Urothelium cell line (cell line): ENCODE measurements around the gene FBXL17.

ENCODE experiments used
- DNase-seq: peaks from one replicate; pipeline ENCODE4 v3.0.0; 2011; ENCODE audit warnings: low spot score, mixed read lengths
- FAIRE-seq: peaks from 2 replicates; lab custom pipeline; 2011; peaks lifted over from hg19 to GRCh38; lab: Jason Lieb, UNC

FBXL17 gene

DNA sequence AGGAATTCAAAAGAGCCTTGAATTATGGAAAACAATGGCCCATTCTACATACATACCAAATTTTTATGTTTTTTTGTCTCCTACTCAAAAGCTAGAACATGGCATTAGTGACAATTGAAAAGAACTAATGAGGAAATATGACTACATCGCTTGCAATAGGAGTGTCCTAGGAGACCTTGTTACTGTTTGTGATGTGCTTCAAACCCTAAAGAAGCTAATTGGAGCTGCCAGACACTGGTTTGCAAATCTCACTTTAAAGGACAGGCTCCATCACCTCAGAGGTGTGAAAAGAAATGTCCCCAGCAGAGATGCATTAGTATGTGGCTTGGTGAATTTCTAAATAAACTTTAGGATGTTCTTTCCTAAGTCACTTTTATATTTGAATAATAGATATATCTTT lies 356.9 kb downstream of the FBXL17 start:
- DNase-seq: no peak
- FAIRE-seq: no peak

DNA sequence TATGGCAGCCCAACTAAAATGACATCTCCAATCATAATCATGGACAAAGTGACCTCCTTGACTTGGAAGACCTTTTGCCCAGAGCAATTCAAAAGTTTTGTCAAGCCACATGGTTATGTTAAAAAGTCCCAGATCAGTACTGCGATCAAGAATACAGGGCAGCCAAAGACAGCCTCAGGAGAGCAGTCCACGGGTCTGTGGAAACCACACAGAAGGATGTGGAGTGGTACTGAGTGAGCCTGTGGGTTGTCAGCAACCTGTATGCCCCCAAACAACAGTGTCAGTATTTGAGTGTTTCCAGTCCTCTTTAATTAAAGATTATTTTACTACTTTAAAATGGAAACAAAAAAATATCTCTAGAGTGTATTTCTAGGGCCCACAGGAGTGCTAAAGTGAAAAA lies 365.8 kb downstream of the FBXL17 start:
- FAIRE-seq (no peak), DNase-seq (no peak)

DNA sequence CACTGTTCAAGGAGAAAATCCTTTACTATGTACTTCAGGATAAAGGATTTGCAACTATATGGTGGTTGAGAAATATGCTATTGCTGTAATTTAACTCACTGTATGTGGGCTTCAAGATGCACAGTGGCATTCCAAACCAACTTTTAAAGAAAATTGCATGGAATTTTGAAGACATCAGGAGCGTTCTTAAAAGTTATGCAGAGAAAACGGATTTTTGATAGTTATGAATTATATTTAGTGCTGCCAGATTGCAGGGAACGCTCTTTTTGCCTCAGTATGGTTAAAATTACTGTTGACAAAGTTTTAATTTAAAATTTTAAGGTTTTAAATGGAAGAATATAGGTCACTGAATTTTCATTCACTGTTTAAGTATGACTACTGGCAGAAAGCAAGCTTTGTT lies 375.1 kb downstream of the FBXL17 start:
- no peak for FAIRE-seq
- no peak for DNase-seq

DNA sequence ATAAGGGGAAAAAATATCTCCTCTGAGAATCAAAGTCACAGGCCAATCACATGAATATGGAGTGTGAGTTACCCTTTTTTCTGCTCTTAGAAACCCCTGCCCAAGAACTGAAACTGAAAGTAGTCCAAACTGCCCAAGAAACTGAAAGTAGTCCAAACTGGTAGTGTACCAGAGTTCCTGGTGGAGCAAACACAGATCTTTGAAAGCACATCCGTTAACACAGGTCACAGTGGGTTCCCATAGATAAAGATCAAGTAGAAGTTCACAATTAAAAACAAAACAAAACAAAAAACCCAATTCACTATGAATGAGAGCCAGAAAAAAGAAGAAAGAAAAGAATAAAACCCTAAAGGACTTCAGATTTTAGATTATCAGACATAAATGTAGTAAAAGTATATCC lies 378.7 kb downstream of the FBXL17 start:
- FAIRE-seq (no peak), DNase-seq (peak; percentile 13)

DNA sequence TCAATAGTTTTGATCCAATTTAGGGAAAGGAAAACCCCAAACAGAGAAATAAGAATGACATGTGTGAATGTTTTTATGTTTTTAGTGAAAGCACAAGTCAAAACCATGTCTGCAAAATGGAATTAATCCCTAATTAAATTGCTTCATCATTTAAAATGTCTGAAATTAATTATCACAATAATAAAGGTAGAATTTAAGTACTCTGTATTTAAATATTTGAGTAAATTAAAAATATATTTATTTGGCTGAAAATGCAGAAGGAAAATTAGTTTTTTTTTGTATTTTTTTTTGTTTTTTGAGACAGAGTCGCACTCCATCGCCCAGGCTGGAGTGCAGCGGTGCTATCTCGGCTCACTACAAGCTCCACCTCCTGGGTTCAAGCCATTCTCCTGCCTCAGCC lies 380.7 kb downstream of the FBXL17 start:
- FAIRE-seq (no peak), DNase-seq (no peak)

DNA sequence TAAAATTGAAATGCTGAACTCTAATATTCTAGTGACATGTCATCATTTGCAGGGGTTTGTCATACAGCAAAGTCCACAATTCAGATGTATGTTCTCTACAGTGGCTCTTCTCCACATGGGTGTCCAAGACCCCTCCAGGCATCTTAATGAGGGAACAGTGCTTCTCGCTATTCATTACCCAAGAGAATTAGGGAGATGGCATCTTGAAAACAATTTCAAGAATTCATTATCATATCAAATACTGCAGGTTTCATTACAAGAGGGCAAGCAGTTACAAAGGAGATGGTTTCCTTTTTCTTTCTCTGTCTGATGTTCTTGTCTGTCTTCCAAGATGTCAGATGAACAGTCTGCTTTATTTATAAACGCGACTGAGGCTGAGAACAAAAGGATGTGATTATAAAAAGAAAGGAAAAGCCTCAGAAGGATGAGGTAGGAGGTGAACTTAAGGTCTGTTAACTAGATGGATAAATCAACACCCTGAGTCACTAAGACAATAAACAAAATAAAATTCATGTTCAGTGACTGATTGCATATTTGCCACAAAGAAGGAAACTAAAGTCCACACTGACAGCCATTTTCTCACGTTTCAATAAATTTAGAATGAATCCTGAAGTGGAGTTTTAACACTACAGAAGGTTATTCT lies 384.4 kb downstream of the FBXL17 start:
- DNase-seq: no peak
- no peak for FAIRE-seq

DNA sequence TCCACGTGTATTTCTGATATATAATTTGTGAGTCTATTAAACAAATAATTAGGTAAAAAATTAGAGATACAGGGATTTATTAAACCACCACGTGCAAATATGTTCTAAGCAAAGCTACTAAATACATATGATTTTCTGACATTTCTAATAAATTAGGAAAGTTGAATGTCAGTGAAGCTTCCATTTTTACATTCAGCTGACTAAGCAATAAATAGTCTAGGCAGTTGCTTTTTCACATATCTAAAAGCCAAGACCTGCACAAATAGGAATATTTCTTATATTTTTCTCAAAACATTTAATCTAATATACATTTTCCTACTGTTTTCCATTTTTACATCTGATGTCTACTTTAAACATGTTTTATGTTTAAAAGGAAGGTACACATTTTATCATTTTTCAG lies 388.6 kb downstream of the FBXL17 start:
- no peak for DNase-seq
- no peak for FAIRE-seq

DNA sequence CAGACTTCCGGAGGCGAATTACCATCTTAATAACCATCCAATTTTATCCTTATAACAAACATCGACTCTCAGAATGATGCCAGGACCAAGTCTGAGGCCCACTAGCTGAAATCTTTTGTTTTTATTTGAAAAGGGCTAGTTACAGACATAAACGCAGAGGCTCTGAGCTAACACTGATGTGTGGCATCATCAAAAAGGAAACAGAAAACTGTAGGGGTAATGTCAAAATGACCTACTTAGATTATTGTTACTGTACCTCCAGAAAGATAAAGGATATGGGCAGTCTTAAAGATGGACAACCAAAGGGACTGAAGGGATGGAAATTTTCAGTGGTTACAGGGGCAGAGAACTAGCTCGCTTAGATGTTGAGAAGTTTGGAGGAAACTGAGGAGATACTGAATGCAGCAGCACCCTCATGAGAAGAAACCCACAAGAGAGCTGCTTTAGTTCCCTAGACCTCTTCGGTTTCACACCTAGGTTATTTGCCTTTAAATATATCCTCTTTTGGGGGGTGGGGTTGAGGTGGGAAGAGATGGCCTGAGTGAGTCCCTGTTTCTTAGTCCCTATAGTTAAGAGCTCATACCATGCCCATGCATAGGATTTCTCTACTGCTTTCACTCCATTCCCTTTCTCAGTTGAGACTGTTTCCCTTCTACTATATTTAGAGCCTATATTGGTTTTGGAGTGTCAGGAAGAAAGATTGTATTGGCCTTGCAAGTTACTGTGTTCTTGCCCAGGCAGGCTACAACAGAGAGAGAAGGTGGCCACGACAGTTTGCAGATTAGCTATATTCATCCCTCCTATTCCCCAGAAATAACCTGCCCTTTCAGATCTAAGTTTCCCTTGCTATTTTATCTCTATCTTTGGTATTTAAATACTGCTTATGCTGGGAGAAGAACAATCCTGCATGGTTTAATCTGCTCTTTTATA lies 390.8 kb downstream of the FBXL17 start:
- DNase-seq (no peak), FAIRE-seq (no peak)

DNA sequence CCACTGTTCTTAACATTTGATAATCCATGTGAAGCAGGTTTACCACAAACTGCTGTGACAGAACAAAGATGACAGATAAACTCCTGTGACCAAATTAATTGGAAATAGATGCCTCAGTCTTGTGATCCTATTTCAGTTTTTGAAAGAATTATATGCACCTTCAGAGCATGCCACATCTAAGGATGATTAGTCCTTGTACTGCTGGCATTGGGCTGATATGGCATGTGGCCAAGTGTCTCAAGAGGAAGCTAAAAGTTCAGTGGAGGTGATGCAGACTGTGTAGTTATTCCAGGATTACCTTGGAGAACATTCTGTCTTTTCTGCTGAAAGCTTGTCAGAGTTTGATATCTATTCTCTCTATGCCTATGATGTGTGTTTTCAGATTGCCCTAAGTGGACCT lies 396.8 kb downstream of the FBXL17 start:
- FAIRE-seq: no peak
- DNase-seq: peak; percentile 5

DNA sequence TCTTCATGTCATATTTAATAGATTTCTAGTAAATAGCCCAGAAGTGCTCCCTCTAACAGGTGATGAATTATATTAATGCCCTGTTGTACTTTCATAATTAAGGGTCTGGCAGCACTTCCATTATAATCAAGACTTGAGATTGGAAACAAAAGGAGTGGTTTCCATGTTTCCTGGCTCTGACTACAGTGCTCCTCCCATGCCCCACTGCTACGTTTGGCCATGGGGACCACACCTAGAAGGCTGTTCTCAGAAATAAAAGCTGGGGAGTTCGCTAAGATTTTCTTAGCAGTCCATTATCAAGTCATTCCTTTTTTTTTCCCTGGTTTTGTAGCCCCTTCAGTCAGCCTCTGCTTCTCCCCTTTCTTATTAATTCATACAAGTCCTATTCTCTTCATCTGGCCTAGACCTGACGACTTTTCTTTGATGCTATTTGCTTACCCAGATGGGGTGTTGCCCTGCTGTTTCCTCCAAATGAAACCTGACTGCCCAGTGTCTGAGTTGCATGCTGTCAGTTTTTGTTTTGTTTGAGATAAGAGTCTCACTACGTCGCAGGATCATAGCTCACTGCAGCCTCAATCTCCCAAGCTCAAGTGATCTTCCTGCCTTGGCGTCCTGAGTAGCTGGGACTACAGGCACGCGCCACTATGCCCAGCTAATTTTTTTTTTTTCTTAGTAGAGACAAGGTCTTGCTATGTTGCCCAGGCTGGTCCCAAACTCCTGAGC lies 399.0 kb downstream of the FBXL17 start:
- FAIRE-seq (no peak), DNase-seq (no peak)

DNA sequence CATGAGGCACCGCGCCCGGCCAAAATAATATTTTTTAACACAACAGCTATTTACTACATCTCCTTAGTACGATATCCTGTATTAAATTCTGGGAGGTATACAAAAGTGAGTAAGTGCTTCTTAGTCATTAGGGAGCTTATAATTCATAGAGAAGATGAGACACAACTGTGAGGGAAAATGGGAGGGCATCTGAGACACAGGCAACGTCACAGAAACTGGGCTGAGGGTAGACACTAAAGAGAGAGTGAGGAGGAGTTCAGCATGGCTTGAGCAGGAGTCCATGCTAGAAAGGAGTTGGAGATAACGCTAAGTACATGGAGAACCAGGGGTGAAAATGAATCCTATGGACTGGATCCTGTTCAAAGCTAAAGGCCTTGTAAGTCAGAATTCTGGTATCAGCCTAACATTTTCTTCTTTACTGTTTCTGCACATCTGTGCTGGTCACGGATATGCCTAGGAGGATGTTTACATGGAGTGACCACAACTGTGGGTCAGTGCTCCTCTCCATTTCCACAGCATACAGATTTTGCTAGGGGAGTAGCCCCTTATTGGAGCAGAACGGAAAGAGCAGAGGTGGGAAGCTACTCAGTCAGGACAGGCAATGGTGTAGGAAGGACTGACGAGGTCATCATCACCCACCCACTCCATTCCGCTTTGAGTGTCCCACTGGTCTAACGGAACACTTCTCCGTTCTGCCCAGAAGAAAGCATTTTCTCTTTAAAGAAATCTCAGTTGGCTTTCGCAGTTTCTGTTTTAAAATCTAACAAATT lies 400.8 kb downstream of the FBXL17 start:
- DNase-seq (no peak), FAIRE-seq (no peak)

DNA sequence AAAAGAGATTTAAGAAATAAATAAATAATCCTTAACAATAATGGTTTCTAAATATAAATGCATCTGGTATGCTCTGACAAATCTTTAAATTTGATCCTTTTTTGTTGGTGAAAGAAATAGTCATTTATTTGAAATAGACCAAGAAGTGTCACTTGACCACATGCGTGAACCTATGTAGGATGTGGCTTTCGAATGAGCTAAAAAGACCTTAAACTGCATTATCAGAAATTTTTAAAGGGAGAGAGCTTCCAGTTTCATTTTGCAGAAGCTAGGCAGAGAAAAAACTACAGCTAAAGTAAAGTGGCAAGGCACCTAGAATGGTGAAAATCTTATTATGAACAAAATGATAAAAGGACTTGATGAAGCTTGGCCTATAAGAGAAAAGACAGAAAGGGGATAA lies 402.0 kb downstream of the FBXL17 start:
- no peak for FAIRE-seq
- no peak for DNase-seq

DNA sequence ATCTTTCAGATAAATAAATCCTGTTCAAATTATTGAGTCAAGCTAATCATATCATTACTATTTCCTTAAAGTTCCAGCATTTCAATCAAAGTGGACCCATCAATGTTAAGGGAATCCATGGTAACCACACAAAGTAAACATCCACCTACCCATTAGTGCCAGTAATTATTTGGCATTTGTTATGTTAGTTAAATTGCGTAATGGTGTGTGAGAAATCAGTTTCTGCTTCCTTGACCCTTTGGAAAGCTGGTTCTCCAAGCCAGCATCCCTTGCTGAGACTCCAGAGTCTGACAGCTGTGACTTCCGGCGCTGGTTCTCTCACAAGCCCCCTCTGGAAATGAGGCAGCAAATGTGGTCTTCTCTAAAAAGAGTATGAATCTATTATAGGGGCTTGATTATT lies 402.6 kb downstream of the FBXL17 start:
- DNase-seq (no peak), FAIRE-seq (no peak)

DNA sequence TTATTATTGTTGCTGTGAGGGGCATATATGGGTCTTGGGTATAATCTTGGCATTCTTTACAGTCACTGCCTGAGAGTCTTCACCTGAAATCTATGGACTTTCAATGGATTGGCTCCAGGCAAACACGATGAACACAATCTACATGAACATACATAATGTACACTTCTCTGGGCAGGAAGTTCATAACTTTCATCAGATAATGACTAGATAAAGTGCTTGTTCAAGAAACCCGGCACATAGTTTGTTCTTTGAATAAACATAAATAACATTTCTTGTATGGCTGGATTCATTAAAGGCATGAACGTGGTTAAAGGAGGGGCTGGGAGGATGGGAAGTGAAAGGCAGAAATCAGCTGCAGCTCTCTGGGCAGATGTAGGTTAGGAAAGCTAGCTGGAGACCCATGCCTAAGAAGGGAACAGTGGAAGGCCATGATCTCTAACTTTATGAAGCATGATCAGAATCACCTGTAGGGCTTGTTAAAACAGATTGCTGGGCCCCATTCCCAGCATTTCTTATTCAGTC lies 404.3 kb downstream of the FBXL17 start:
- DNase-seq: no peak
- FAIRE-seq: no peak

DNA sequence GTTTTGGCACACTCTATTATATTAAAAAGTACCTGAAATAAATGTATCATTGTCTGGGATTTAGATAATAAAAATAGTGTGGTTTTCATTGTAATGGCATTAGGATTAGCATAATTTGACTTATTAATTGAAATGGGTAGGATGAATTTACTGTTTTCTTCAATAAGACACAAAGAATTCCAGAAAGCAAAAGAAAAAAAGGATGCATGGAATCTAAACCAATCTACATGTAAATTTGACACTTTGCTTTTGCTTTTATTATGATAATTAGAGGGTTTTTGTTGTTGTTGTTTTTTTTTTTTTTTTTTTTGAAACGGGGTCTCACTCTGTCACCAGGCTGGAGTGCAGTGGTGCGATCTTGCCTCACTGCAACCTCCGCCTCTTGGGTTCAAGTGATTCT lies 406.3 kb downstream of the FBXL17 start:
- DNase-seq: no peak
- FAIRE-seq: no peak

DNA sequence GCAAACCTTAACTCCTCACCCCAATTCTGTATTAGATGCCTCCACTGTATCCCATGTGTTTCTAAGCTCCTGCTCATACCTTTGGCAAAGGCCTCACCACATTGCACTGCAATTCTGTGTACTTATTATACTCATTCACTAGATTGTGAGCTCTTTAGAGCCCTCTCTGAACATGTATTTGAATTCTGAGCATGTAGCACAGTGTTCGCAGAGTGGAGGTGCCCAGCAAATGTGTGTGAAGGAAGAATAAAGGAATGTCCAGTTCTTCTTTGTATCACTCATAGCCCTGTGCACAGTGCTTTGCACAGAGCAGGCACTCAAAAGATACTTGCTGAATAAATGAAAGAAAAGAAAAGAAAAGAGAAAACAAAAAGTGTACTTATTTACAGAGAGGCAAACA lies 410.1 kb downstream of the FBXL17 start:
- FAIRE-seq (no peak), DNase-seq (no peak)

DNA sequence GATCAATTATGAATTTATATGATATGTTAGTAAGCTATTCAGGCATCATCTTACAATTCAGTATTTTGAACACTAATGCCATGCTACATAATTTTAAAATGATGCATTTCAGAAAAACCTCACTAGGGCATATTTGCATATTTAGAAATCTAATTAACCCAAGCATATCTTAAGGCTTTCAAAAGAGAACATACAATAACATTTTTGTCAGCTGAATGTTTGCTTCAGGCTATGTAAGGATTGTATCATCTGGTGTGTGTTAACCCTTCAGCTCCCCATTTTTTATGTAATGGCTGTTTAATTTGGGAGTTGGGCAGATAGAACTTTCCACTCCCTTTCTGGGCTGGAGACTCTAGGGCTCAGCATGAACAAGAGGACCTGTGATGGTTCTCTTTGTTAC lies 412.1 kb downstream of the FBXL17 start:
- no peak for DNase-seq
- FAIRE-seq: no peak

DNA sequence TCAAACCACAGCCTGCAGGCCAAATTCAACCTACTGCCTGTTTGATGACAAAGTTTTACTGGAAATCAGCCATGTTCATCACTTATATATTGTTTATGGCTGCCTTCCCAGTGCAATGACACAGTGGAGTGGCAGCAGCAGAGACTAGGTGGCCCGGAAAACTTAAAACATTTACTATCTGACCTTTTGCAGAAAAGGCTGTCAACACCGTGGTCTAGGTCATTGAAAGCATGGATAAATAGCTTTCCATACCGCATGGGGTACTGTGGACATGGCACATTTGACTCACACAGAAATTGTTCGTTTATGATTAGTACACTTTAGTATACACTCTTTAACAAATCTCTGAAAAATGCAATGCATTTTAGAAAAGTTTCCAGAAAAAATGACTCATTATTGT lies 412.9 kb downstream of the FBXL17 start:
- FAIRE-seq: no peak
- no peak for DNase-seq

DNA sequence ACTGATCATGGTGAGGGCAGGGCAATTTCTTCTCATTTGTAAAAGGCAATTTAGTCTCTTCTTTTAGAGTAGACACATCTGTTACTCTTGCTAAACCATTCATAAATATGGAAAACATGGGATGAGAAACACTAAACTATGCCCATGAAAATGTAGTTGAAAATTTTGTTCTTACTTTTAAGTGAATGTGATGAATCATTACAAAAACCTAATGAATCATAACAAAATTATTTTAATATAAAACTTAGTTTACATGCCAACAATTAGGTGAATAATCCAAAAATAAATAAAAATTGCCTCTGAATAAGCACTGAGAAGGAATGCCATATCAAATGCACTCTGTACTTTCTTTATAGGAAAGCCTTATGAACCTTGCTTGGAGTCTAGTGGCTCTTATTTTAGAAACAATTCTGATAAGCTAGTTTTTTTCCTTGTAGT lies 413.5 kb downstream of the FBXL17 start:
- DNase-seq (no peak), FAIRE-seq (no peak)

DNA sequence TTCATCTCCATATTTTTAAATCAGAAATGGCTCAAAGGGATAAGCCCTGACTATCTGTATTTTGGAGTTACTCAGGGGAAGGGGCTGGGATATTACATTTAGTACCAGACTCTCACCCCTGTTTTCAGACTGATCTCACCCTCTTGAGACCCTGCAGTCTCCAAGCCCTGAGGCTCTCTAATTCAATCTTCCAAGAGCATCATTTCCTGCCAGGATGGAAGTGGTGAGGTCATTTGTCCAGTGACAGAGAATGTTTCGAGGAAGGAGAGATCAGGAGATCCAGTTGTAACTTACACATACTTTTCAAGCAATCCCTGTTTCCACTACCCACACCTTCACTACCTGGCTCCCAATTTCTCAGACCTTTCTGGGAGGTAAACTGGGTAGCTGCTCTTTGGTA lies 415.7 kb downstream of the FBXL17 start:
- no peak for DNase-seq
- FAIRE-seq: no peak

DNA sequence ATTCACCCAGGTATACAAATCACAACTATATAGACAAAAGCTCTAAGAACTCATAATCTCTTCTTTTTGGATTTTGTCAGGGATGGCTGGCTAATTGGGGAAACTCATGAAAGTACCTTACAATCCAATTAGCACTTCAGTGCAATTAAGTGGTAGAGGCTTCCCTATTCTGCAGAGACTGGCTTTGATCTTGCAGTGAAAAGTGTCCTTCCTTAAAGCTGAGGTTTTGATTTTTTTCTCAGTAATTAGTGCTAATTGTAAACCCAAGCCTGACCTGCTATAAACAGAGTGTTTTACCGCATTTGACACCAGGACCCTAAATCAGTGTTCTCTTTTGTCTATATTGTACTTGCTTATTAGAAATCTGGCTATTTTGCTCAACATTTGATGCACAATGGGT lies 417.2 kb downstream of the FBXL17 start:
- FAIRE-seq: no peak
- no peak for DNase-seq
